Common myeloid progenitor, CD34-positive (primary cell): ENCODE data around the gene CMTM1.
A peak's percentile ranks its signal among the peaks of the same experiment; 100 is the strongest.
"Not testable (repeated sequence)": the region's sequence is repeated elsewhere in the genome, so short reads cannot be mapped to it uniquely, and the experiment has no call there.

Experiments used
- CTCF ChIA-PET: fragments of 350-600 bp; sonication (Branson Sonifier 250); formaldehyde crosslinking; loops from one replicate; lab custom pipeline; 2021; ENCODE audit warnings: antibody characterized with exemption; lab: Charles Lee
- POLR2A ChIA-PET: fragments of 350-600 bp; sonication (Branson Sonifier 250); formaldehyde crosslinking; loops from one replicate; lab custom pipeline; 2021; ENCODE audit warnings: antibody characterized with exemption; lab: Charles Lee
- DNase-seq, 3 donors: peaks; one replicate each; pipeline versions ENCODE4 v3.0.0 to v3.0.0-alpha.2; 2013
- H3K27ac ChIP-seq, 2 experiments: 1 replicate in 1 of 2; 2 replicates in 1 of 2; pipeline ENCODE4 v1.7.0; 2013; ENCODE audit warnings: inconsistent platforms in 2 of 2, low read length in 2 of 2, mild to moderate bottlenecking in 2 of 2, low read depth in 1 of 2, moderate library complexity in 1 of 2; ENCODE audit not compliant: severe bottlenecking in 2 of 2, insufficient read depth in 1 of 2, poor library complexity in 1 of 2
- H3K27me3 ChIP-seq, 5 experiments: replicated peaks in 2 of 5; 1 replicate in 3 of 5; 2 replicates in 2 of 5; pipeline versions ENCODE4 v1.6.1 to v1.7.0; 2013; ENCODE audit warnings: low read length in 4 of 5, mild to moderate bottlenecking in 2 of 5, moderate library complexity in 2 of 5, inconsistent platforms in 1 of 5; ENCODE audit not compliant: insufficient read depth in 5 of 5, control insufficient read depth in 4 of 5
- H3K36me3 ChIP-seq, 4 experiments: 1 replicate in 2 of 4; 2 replicates in 2 of 4; pipeline versions ENCODE4 v1.6.1 to v1.7.0; 2013; ENCODE audit warnings: low read length in 3 of 4, control low read depth in 1 of 4, mild to moderate bottlenecking in 1 of 4; ENCODE audit not compliant: control insufficient read depth in 4 of 4, insufficient read depth in 4 of 4
- H3K4me1 ChIP-seq, 4 experiments: 1 replicate in 3 of 4; 2 replicates in 1 of 4; pipeline versions ENCODE4 v1.6.1 to v1.7.1; 2013; ENCODE audit warnings: low read length in 3 of 4, mild to moderate bottlenecking in 3 of 4, control low read depth in 1 of 4, inconsistent platforms in 1 of 4, moderate library complexity in 1 of 4; ENCODE audit not compliant: control insufficient read depth in 4 of 4, insufficient read depth in 4 of 4; ENCODE audit errors: control extremely low read depth in 1 of 4
- H3K4me3 ChIP-seq, 7 experiments: 1 replicate in 4 of 7; 2 replicates in 3 of 7; pipeline versions ENCODE4 v1.5.1 to v1.7.0; 2013; ENCODE audit warnings: mild to moderate bottlenecking in 7 of 7, low read length in 6 of 7, moderate library complexity in 6 of 7, inconsistent platforms in 2 of 7, low read depth in 2 of 7, control low read depth in 1 of 7; ENCODE audit not compliant: insufficient read depth in 4 of 7, control insufficient read depth in 1 of 7; ENCODE audit errors: extremely low read depth in 1 of 7
- H3K9me3 ChIP-seq, 5 experiments: 1 replicate in 4 of 5; 2 replicates in 1 of 5; pipeline versions ENCODE4 v1.6.1 to v1.7.1; 2013; ENCODE audit warnings: low read length in 4 of 5, mild to moderate bottlenecking in 2 of 5, inconsistent platforms in 1 of 5, low read depth in 1 of 5, moderate library complexity in 1 of 5; ENCODE audit not compliant: control insufficient read depth in 4 of 5, insufficient read depth in 2 of 5; ENCODE audit errors: control extremely low read depth in 1 of 5
- WGBS: methylation state at CpG from one replicate; pipeline ENCODE4 v1.1.5; 2013; ENCODE audit not compliant: insufficient coverage; 5-methylcytosine and 5-hydroxymethylcytosine counted together

CMTM1 gene

DNA sequence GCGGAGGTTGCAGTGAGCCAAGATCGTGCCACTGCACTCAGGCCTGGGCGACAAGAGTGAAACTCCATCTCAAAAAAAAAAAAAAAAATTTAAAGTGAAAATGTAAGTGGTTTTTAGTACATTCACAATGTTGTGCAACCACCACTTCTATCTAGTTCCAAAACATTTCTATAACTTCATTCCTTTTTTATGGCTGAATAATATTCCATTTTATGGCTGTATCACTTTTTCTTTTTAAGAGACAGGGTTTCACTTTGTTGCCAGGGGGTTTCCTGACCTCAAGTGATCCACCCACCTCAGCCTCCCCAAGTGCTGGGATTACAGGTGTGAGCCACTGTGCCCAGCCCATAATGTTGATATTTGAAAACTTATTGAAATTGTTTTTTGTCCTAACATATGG is 26.6 kb downstream of the CMTM1 start:
- Histone ChIP-seq H3K27me3 (no peaks in the 10 kb centered on the region), H3K36me3 (no peaks in the 10 kb centered on the region), H3K9me3 (peaks cover 0 to 5% (median 0%) of the 10 kb centered on the region in 5 experiments), H3K4me3 (no peak overlapping the region), H3K4me1 (peaks cover 3 to 34% (median 28%) of the 10 kb centered on the region in 4 experiments), H3K27ac (no peak overlapping the region)
- ChIA-PET POLR2A (no interaction called here), CTCF (interaction anchor here (1.6 kb wide), 1 partner anchor 10 kb away, joined by 5 read pairs; no protein-coding TSS in a partner anchor)
- WGBS: no CpG with 5 or more reads among the region's 3 CpGs
- DNase-seq: no peak

DNA sequence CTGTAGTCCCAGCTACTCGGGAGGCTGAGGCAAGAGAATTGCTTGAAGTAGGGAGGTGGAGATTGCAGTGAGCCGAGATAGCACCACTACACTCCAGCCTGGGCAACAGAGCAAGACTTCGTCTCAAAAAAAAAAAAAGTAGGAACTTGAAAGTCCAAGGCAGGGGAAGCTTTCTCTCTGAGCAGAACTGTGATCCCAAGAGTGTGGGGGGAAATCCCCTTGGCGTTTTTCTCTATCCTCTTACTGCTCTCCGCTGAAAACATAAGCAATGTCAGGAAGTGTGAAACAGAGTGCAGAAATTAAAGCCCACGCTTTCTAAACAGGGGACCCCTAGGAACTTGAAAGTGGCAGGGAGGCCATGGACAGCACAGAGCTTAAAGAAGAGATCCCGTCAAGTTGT is 28.5 kb downstream of the CMTM1 start:
- WGBS: 81% methylated on average over 6 of the region's 7 CpGs
- ChIA-PET CTCF (interaction anchor here (0.9 to 2.1 kb wide), 6 partner anchors 9 to 190 kb away, joined by 3 to 10 read pairs (median 5); no protein-coding TSS in a partner anchor), POLR2A (no interaction called here)
- Histone ChIP-seq H3K4me1 (peaks cover 2 to 19% (median 12%) of the 10 kb centered on the region in 4 experiments), H3K36me3 (no peaks in the 10 kb centered on the region), H3K9me3 (peaks cover 0 to 5% (median 0%) of the 10 kb centered on the region in 5 experiments), H3K27ac (no peak overlapping the region), H3K4me3 (no peak overlapping the region), H3K27me3 (no peaks in the 10 kb centered on the region)
- no peak for DNase-seq

DNA sequence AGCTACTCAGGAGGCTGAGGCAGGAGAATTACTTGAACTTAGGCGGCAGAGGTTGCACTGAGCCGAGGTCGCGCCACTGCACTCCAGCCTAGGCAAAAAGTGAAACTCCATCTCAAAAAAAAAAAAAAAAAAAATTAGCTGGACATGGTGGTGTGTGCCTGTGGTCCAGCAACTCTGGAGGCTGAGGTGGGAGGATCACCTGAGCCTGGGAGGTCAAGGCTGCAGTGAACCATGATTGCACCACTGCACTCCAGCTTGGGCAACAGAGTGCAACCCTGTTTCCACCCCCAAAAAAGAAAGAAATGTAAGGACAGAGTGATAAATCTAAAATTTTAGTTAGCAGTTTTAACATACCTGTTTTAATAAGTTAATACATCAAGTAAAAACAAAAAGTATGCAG is 30.3 kb downstream of the CMTM1 start:
- WGBS: 80% methylated on average over 1 of the region's 4 CpGs

DNA sequence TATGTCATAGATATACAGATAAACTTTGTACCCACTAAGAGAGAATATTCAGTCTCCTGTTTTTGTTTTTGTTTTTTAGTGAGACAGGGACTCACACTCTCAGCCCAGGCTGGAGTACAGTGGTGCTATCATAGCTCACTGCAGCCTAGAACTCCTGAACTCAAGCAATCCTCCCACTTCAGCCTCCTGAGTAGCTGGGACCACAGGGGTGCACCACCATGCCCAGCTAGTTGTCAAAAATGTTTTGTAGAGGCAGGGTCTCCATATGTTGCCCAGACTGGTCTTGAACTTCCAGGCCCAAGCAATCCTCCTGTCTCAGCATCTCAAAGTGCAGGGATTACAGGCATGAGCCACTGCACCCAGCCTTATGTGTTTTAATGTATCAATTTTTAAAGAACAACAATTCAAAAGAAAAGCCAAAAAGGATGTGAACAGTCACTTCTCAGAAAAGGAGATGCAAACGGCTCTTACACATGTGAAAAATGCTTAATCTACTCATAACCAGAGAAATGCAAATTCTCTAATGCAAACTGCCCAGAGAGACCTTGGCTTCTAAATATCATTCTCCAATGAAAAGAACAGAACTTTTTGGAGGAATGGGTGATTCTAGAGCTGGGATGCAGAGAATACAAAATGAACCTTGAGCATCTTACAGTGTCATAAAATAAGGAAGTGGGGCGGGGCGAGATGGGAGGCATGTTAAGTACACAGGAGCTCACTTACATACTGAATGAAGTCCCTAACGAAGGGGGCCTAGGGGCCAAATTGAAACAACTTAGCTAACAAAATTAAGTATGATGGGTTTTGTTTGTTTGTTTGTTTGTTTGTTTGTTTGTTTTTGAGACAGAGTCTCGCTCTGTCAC is 31.0 kb downstream of the CMTM1 start:
- DNase-seq: peak in 1 of 3 donors; percentile 41
- Histone ChIP-seq H3K4me3 (no peak overlapping the region), H3K27me3 (no peaks in the 10 kb centered on the region), H3K9me3 (peaks cover 0 to 20% (median 4%) of the 10 kb centered on the region in 5 experiments), H3K36me3 (no peaks in the 10 kb centered on the region), H3K4me1 (peaks cover 0 to 4% (median 1%) of the 10 kb centered on the region in 4 experiments), H3K27ac (no peak overlapping the region)
- POLR2A ChIA-PET: no interaction called here
- CTCF ChIA-PET: interaction anchor here (1.1 to 1.3 kb wide), 6 partner anchors 11 to 199 kb away, joined by 3 to 7 read pairs (median 4); no protein-coding TSS in a partner anchor
- 100% methylated on average over 1 of the region's 5 CpGs for WGBS

More for the DNA sequence above, 30.3 kb downstream of the CMTM1 start:
- CTCF ChIA-PET: interaction anchor here (0.9 to 1.2 kb wide), 4 partner anchors 12 to 117 kb away, joined by 3 to 4 read pairs (median 4); partner anchors contain the start of gene CMTM2
- DNase-seq, H3K27ac ChIP-seq, POLR2A ChIA-PET, H3K36me3 ChIP-seq, H3K4me3 ChIP-seq, H3K27me3 ChIP-seq, H3K4me1 ChIP-seq: not testable (repeated sequence)
- H3K9me3 ChIP-seq: peaks cover 0 to 15% (median 4%) of the 10 kb centered on the region in 5 experiments

DNA sequence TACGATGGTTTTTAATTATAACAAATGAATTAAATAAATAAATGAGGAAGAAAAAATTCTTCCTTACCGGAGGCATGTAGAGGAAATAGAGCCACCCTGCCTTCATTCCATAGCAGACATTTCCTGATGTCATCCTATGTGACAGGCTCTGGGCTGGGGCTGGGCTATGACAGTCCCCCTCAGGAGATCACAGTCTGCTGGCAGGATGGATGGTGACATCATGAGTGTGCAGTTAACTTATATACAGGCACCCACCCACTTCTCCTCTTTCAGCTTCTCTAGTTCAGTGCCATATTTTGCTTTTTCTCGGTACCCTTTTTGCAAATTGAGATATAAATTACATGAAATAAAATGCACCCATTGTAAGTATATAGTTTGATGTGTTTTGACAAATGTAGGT is 31.9 kb downstream of the CMTM1 start:
- H3K4me3 ChIP-seq: no peak overlapping the region
- WGBS: no CpG with 5 or more reads among the region's 3 CpGs

DNA sequence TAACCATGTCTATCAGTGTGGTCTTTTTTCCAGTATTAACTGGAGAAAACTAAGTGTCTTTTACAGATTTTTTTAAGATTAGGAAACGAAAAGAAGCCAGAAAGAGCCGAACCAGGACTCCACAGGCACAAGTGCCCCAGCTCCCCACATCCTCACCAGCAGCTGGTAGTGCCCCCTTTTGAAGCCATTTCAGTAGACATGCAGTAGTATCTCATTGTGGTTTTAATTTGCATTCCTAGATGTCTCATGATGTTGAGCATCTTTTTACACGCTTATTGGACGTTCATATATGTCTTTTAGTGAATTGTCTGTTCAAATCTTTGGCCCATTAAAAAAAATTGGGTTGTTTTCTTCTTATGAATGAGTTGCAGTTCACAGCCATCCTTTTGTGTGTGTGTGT is 33.5 kb downstream of the CMTM1 start:
- WGBS: 92% methylated on average over 2 of the region's 4 CpGs
- H3K27me3 ChIP-seq: no peaks in the 10 kb centered on the region
- no peak overlapping the region for H3K27ac ChIP-seq
- ChIA-PET CTCF (interaction anchor here (0.9 to 5.1 kb wide), 4 partner anchors 9 to 123 kb away, joined by 3 to 27 read pairs (median 4); no protein-coding TSS in a partner anchor), POLR2A (interaction anchor here (1.0 kb wide), 1 partner anchor 9 kb away, joined by 3 read pairs; no protein-coding TSS in a partner anchor)
- H3K9me3 ChIP-seq: peaks cover 0 to 15% (median 4%) of the 10 kb centered on the region in 5 experiments
- H3K4me3 ChIP-seq: no peak overlapping the region
- H3K4me1 ChIP-seq: peaks cover 0 to 19% (median 11%) of the 10 kb centered on the region in 4 experiments
- no peaks in the 10 kb centered on the region for H3K36me3 ChIP-seq
- no peak for DNase-seq

More for the DNA sequence above, 31.9 kb downstream of the CMTM1 start:
- H3K36me3 ChIP-seq: no peaks in the 10 kb centered on the region
- no peaks in the 10 kb centered on the region for H3K27me3 ChIP-seq
- CTCF ChIA-PET: interaction anchor here (1.1 to 5.1 kb wide), 7 partner anchors 8 to 199 kb away, joined by 3 to 27 read pairs (median 4); no protein-coding TSS in a partner anchor
- H3K9me3 ChIP-seq: peaks cover 0 to 20% (median 4%) of the 10 kb centered on the region in 5 experiments
- no peak overlapping the region for H3K27ac ChIP-seq
- POLR2A ChIA-PET: no interaction called here
- peaks cover 0 to 7% (median 1%) of the 10 kb centered on the region in 4 experiments for H3K4me1 ChIP-seq
- DNase-seq: peak in 2 of 3 donors; percentile 49 to 60
